Measurements from ENCODE around the gene CPXM2.

Gene CPXM2

GRCh38 chr10:123870260-123870659 is 21.3 kb downstream of the CPXM2 start:
- DNase-seq (ENCODE audit: low spot score): no peak

GRCh38 chr10:123869020-123869414 is 22.6 kb downstream of the CPXM2 start:
- no peak for DNase-seq (ENCODE audit: low spot score)

- DNase-seq (ENCODE audit: low spot score): no peak
These were observed 23.3 kb downstream of the CPXM2 start for GRCh38 chr10:123868038-123869019.

GRCh38 chr10:123865880-123866279 is 25.7 kb downstream of the CPXM2 start:
- DNase-seq (ENCODE audit: low spot score): no peak

- DNase-seq (ENCODE audit: low spot score): no peak
These were observed 26.3 kb downstream of the CPXM2 start for GRCh38 chr10:123865350-123865749.

- no peak for DNase-seq (ENCODE audit: low spot score)
These were observed 26.7 kb downstream of the CPXM2 start for GRCh38 chr10:123864923-123865322.

GRCh38 chr10:123863721-123864482 is 27.7 kb downstream of the CPXM2 start:
- DNase-seq (ENCODE audit: low spot score): no peak

GRCh38 chr10:123863183-123863575 is 28.4 kb downstream of the CPXM2 start:
- DNase-seq (ENCODE audit: low spot score): no peak

GRCh38 chr10:123862421-123863182 is 29.0 kb downstream of the CPXM2 start:
- DNase-seq (ENCODE audit: low spot score): no peak

- DNase-seq (ENCODE audit: low spot score): no peak
These were observed 30.8 kb downstream of the CPXM2 start for GRCh38 chr10:123860856-123861255.

- no peak for DNase-seq (ENCODE audit: low spot score)
These were observed 31.4 kb downstream of the CPXM2 start for GRCh38 chr10:123860209-123860608.

- no peak for DNase-seq (ENCODE audit: low spot score)
These were observed 32.0 kb downstream of the CPXM2 start for GRCh38 chr10:123859653-123860050.

GRCh38 chr10:123858907-123859652 is 32.5 kb downstream of the CPXM2 start:
- no peak for DNase-seq (ENCODE audit: low spot score)

- DNase-seq (ENCODE audit: low spot score): no peak
These were observed 33.4 kb downstream of the CPXM2 start for GRCh38 chr10:123858077-123858681.

GRCh38 chr10:123857616-123858015 is 34.0 kb downstream of the CPXM2 start:
- DNase-seq (ENCODE audit: low spot score): no peak

- no peak for DNase-seq (ENCODE audit: low spot score)
These were observed 36.5 kb downstream of the CPXM2 start for GRCh38 chr10:123855008-123855684.

- no peak for DNase-seq (ENCODE audit: low spot score)
These were observed 37.1 kb downstream of the CPXM2 start for GRCh38 chr10:123854498-123854897.

- no peak for DNase-seq (ENCODE audit: low spot score)
These were observed 37.6 kb downstream of the CPXM2 start for GRCh38 chr10:123854003-123854402.

GRCh38 chr10:123852411-123852951 is 39.1 kb downstream of the CPXM2 start:
- no peak for DNase-seq (ENCODE audit: low spot score)
